Measurements from ENCODE around the gene CGB5.

The CGB5 gene

DNA sequence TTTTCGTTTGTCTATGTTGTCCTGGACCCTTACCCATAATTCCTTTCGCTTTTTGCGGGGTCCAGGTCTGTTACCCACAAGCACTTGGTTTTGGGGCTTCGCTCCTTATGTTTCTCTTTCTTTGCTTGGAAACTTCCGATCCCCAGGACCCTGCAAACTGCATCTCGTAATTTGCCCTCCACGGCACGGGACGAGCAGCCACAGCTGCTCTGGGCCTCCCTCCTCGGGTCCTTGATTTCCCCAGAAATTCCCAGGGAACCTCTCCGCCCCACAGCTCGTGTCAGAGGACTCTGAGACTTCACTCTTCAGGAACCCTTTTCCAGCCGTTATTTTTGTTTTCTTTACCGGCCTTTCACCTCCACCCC is 42.2 kb downstream of the CGB5 start:
- no peak for TF ChIP-seq GATA1 (IDR thresholded peaks at IDR 0.05; ENCODE audit: low read depth, low read length)
- no peak for TF ChIP-seq POLR2A (IDR thresholded peaks at IDR 0.05; ENCODE audit: low read length)
- no peak for DNase-seq

DNA sequence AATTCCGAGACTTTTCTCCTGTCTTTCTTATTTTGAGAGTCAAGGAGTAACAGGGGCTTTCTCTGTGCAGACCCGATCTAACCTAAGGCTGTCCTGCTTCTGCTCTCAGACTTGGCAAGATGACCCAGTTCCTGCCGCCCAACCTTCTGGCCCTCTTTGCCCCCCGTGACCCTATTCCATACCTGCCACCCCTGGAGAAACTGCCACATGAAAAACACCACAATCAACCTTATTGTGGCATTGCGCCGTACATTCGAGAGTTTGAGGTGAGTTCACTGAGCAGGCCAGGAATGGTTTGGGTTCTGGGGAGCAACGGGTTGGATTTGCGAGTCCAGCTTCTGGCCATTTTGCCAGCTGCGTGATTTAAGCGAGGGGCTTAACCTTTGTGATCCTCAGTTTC is 42.6 kb downstream of the CGB5 start:
- no peak for DNase-seq
- TF ChIP-seq GATA1 (IDR thresholded peaks at IDR 0.05; ENCODE audit: low read depth, low read length) (no peak), POLR2A (IDR thresholded peaks at IDR 0.05; ENCODE audit: low read length) (no peak)

DNA sequence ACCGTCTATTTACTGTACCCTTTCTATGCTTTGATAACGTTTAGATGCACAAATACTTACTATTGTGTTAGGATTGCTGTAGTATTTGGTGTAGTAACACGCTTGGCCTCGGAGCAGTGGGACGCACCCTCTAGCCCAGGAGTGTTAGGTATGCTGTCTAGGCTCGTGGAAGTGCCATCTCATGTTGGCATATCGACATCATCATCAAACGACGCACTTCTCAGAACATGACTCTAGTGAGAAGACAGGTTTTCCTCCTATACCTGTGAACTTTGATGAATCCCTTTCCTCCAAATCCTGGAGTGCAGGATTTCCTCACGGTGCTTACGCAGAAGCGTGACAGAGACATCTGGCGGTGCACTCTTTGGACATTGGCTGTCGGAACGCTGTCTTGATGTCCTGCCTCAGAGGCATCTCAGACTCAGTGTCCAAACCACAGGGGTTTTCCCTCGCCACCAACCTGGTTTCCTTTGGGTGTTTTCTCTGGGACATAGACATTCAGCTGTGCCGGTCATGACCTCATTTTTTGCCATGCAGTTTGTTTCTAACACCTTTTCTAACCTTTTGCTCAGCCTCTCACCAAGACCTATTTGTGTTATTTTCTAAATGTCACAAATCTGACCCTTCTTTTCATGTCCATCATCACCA is 47.9 kb downstream of the CGB5 start:
- DNase-seq: no peak
- no peak for TF ChIP-seq GATA1 (IDR thresholded peaks at IDR 0.05; ENCODE audit: low read depth, low read length)
- no peak for TF ChIP-seq POLR2A (IDR thresholded peaks at IDR 0.05; ENCODE audit: low read length)

DNA sequence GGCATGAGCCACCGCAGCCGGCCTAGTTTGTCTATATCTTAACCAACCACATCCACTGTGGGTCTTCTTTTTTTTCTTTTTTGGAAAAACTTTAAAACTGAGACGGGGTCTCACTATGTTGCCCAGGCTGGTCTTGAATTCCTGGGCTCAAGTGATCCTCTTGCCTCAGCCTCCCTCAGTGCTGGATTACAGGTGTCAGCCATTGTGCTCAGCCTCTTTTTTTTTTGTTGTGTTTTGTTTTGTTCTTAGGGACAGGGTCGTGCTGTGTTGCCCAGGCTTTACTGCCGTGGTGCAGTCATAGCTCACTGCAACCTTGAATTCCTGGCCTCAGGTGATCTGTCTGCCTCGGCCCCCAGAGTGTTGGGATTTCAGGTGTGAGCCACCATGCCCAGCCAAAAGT is 49.0 kb downstream of the CGB5 start:
- DNase-seq: no peak
- TF ChIP-seq GATA1 (IDR thresholded peaks at IDR 0.05; ENCODE audit: low read depth, low read length): no peak
- no peak for TF ChIP-seq POLR2A (IDR thresholded peaks at IDR 0.05; ENCODE audit: low read length)

Data from erythroblast (primary cell).